IPS-18c (cell line): ENCODE results near the gene CALHM2.
"Not testable (repeated sequence)": the region's sequence is repeated elsewhere in the genome, so short reads cannot be mapped to it uniquely, and the experiment has no call there.

Experiments used
- H3K4me3 ChIP-seq: 2 replicates; pipeline ENCODE4 v1.7.0; 2013; ENCODE audit warnings: low read depth, mild to moderate bottlenecking, low read length, moderate library complexity; ENCODE audit not compliant: insufficient read depth
- H3K9me3 ChIP-seq: one replicate; pipeline ENCODE4 v1.6.1; 2013; ENCODE audit warnings: mild to moderate bottlenecking, low read length, moderate library complexity; ENCODE audit not compliant: control insufficient read depth, insufficient read depth

The CALHM2 gene

GRCh38 chr10:103441611-103442010 is 10.6 kb downstream of the CALHM2 start:
- Histone ChIP-seq H3K4me3 (no peak overlapping the region), H3K9me3 (peaks cover 3% of the 10 kb centered on the region)

GRCh38 chr10:103441206-103441605 is 11.0 kb downstream of the CALHM2 start:
- Histone ChIP-seq H3K4me3 (no peak overlapping the region), H3K9me3 (peaks cover 3% of the 10 kb centered on the region)

GRCh38 chr10:103440416-103440815 is 11.8 kb downstream of the CALHM2 start:
- H3K4me3 ChIP-seq: no peak overlapping the region
- H3K9me3 ChIP-seq: peaks cover 3% of the 10 kb centered on the region

GRCh38 chr10:103439776-103440175 is 12.4 kb downstream of the CALHM2 start:
- Histone ChIP-seq H3K9me3 (peaks cover 3% of the 10 kb centered on the region), H3K4me3 (no peak overlapping the region)

- H3K9me3 ChIP-seq: no peaks in the 10 kb centered on the region
- H3K4me3 ChIP-seq: no peak overlapping the region
These were observed 18.3 kb downstream of the CALHM2 start for GRCh38 chr10:103433858-103434257.

- H3K9me3 ChIP-seq: no peaks in the 10 kb centered on the region
These were observed 20.3 kb downstream of the CALHM2 start for GRCh38 chr10:103431902-103432301.

GRCh38 chr10:103429647-103430046 is 22.5 kb downstream of the CALHM2 start:
- no peak overlapping the region for H3K4me3 ChIP-seq
- H3K9me3 ChIP-seq: peaks cover 2% of the 10 kb centered on the region

More at GRCh38 chr10:103431902-103432301, 20.3 kb downstream of the CALHM2 start:
- H3K4me3 ChIP-seq: no peak overlapping the region

- H3K4me3 ChIP-seq: no peak overlapping the region
- H3K9me3 ChIP-seq: peaks cover 2% of the 10 kb centered on the region
These were observed 23.1 kb downstream of the CALHM2 start for GRCh38 chr10:103428989-103429643.

GRCh38 chr10:103427866-103428265 is 24.3 kb downstream of the CALHM2 start:
- Histone ChIP-seq H3K9me3 (peaks cover 2% of the 10 kb centered on the region), H3K4me3 (no peak overlapping the region)

- H3K4me3 ChIP-seq: no peak overlapping the region
- H3K9me3 ChIP-seq: peaks cover 2% of the 10 kb centered on the region
These were observed 28.4 kb downstream of the CALHM2 start for GRCh38 chr10:103423748-103424147.

- Histone ChIP-seq H3K4me3 (no peak overlapping the region), H3K9me3 (no peaks in the 10 kb centered on the region)
These were observed 33.1 kb downstream of the CALHM2 start for GRCh38 chr10:103419101-103419500.

- Histone ChIP-seq H3K4me3 (no peak overlapping the region), H3K9me3 (no peaks in the 10 kb centered on the region)
These were observed 34.6 kb downstream of the CALHM2 start for GRCh38 chr10:103417601-103418000.

GRCh38 chr10:103417148-103417469 is 35.1 kb downstream of the CALHM2 start:
- H3K4me3 ChIP-seq, H3K9me3 ChIP-seq: not testable (repeated sequence)

- H3K4me3 ChIP-seq: no peak overlapping the region
These were observed 35.6 kb downstream of the CALHM2 start for GRCh38 chr10:103416436-103417147.

GRCh38 chr10:103415581-103415980 is 36.6 kb downstream of the CALHM2 start:
- Histone ChIP-seq H3K4me3 (no peak overlapping the region), H3K9me3 (no peaks in the 10 kb centered on the region)

More at GRCh38 chr10:103416436-103417147, 35.6 kb downstream of the CALHM2 start:
- no peaks in the 10 kb centered on the region for H3K9me3 ChIP-seq

- Histone ChIP-seq H3K4me3 (no peak overlapping the region), H3K9me3 (no peaks in the 10 kb centered on the region)
These were observed 38.6 kb downstream of the CALHM2 start for GRCh38 chr10:103413564-103413963.

GRCh38 chr10:103397191-103397825 is 54.9 kb downstream of the CALHM2 start:
- Histone ChIP-seq H3K9me3 (no peaks in the 10 kb centered on the region), H3K4me3 (peak overlapping the region; percentile 100)

GRCh38 chr10:103396789-103397087 is 55.4 kb downstream of the CALHM2 start:
- peak overlapping the region; percentile 100 for H3K4me3 ChIP-seq
- H3K9me3 ChIP-seq: no peaks in the 10 kb centered on the region
